ENCODE data around the gene FAM83G. TPM values are rescaled to one million over a fixed set of nuclear protein-coding genes. Genes with fewer than 3 reads are reported as not detected.

FAM83G gene
- total RNA-seq, 1 donor from 2014 or later: 12.9 TPM

DNA sequence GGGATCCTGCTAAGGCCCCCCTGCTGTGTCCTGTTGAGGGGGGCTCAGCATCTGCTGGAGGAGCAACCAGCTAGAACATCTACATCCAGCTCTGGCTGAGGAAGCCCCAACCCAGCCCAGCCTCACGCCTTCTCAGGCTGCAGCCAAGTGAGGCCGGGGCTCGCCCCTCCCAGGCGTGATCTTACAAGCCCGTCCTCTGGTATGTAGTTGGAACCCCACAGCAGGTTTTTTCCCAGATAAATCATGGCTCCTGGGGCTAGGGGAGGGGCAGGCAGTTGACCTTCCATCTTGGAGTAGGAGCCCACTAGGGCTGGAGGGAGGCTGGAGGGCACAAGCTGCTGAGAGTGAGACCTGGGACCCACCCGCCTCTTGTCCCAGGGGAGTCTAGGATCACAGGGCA lies 4.7 kb downstream of the FAM83G start:
- Mint-ChIP-seq H3K27me3 (ENCODE audit: low read depth, unreplicated experiment) (no peaks in the 10 kb centered on the region), H3K4me3 (ENCODE audit: unreplicated experiment) (no peak overlapping the region), H3K27ac (ENCODE audit: unreplicated experiment) (peak overlapping the region; percentile 41), H3K36me3 (ENCODE audit: low read depth, unreplicated experiment) (peaks cover 19% of the 10 kb centered on the region), H3K9me3 (ENCODE audit: unreplicated experiment) (peaks cover 7% of the 10 kb centered on the region), H3K4me1 (ENCODE audit: low read depth, unreplicated experiment) (peaks cover 8% of the 10 kb centered on the region)
- peak overlapping the region; percentile 90 for H3K9ac ChIP-seq (ENCODE audit: low read length)
- H3K4me1 ChIP-seq (ENCODE audit: insufficient read depth, low read length): peaks cover 41% of the 10 kb centered on the region
- H4K20me1 ChIP-seq (ENCODE audit: insufficient read depth, low read length): peaks cover 81% of the 10 kb centered on the region
- H3K27me3 ChIP-seq (ENCODE audit: insufficient read depth, low read length): no peaks in the 10 kb centered on the region
- H3K36me3 ChIP-seq (ENCODE audit: insufficient read depth, low read length): peaks cover 7% of the 10 kb centered on the region
- H3K27ac ChIP-seq (ENCODE audit: low read depth, low read length): no peak overlapping the region
- no peak for DNase-seq (ENCODE audit: low read depth)
- TF ChIP-seq, protein P1, sequence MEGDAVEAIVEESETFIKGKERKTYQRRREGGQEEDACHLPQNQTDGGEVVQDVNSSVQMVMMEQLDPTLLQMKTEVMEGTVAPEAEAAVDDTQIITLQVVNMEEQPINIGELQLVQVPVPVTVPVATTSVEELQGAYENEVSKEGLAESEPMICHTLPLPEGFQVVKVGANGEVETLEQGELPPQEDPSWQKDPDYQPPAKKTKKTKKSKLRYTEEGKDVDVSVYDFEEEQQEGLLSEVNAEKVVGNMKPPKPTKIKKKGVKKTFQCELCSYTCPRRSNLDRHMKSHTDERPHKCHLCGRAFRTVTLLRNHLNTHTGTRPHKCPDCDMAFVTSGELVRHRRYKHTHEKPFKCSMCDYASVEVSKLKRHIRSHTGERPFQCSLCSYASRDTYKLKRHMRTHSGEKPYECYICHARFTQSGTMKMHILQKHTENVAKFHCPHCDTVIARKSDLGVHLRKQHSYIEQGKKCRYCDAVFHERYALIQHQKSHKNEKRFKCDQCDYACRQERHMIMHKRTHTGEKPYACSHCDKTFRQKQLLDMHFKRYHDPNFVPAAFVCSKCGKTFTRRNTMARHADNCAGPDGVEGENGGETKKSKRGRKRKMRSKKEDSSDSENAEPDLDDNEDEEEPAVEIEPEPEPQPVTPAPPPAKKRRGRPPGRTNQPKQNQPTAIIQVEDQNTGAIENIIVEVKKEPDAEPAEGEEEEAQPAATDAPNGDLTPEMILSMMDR (IDR thresholded peaks at IDR 0.05; ENCODE audit: insufficient read depth, low read depth, low read length): no peak
- TF ChIP-seq EZH2 (IDR thresholded peaks at IDR 0.05; ENCODE audit: insufficient read depth, low read length): no peak
- H3K4me2 ChIP-seq (ENCODE audit: low read length): peak overlapping the region; percentile 92
- no peak overlapping the region for H2AFZ ChIP-seq (ENCODE audit: low read depth, low read length)
- no peak for FAIRE-seq
- H3K4me3 ChIP-seq (ENCODE audit: insufficient read depth, low read depth, low read length): no peak overlapping the region
- peaks cover 92% of the 10 kb centered on the region for H3K79me2 ChIP-seq (ENCODE audit: insufficient read depth, low read length)
- peaks cover 5% of the 10 kb centered on the region for H3K9me3 ChIP-seq (ENCODE audit: insufficient read depth, low read depth, low read length)

DNA sequence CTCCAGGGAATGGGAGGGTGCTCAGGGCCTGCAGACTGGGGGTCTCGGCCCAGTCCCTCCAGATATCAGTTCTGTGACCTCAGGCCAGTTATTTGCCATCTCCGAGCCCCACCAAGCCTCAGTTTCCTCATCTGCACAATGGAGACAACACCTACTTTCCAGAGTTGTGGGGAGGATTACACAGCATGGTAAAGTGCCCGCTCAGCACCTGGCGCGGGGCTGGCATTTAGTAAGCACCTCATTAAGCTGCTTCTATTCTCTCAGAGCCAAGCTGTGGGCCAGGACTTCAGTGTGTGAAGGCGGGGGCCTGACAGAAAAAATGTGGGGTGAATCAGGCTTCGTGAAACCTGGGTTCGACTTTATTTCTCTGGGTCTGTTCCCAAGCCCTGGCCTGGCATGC lies 5.2 kb downstream of the FAM83G start:
- DNase-seq (ENCODE audit: low read depth): no peak
- FAIRE-seq: no peak
- no peak overlapping the region for H3K27ac ChIP-seq (ENCODE audit: low read depth, low read length)
- peaks cover 5% of the 10 kb centered on the region for H3K9me3 ChIP-seq (ENCODE audit: insufficient read depth, low read depth, low read length)
- no peak overlapping the region for H3K9ac ChIP-seq (ENCODE audit: low read length)
- no peak overlapping the region for H3K4me3 Mint-ChIP-seq (ENCODE audit: unreplicated experiment)
- H3K27ac Mint-ChIP-seq (ENCODE audit: unreplicated experiment): no peak overlapping the region
- H3K27me3 ChIP-seq (ENCODE audit: insufficient read depth, low read length): no peaks in the 10 kb centered on the region
- H3K36me3 Mint-ChIP-seq (ENCODE audit: low read depth, unreplicated experiment): peaks cover 20% of the 10 kb centered on the region
- peaks cover 7% of the 10 kb centered on the region for H3K36me3 ChIP-seq (ENCODE audit: insufficient read depth, low read length)
- no peak overlapping the region for H3K4me3 ChIP-seq (ENCODE audit: insufficient read depth, low read depth, low read length)
- no peak overlapping the region for H3K4me2 ChIP-seq (ENCODE audit: low read length)
- H4K20me1 ChIP-seq (ENCODE audit: insufficient read depth, low read length): peaks cover 85% of the 10 kb centered on the region
- H3K4me1 ChIP-seq (ENCODE audit: insufficient read depth, low read length): peaks cover 37% of the 10 kb centered on the region
- no peaks in the 10 kb centered on the region for H3K27me3 Mint-ChIP-seq (ENCODE audit: low read depth, unreplicated experiment)
- H2AFZ ChIP-seq (ENCODE audit: low read depth, low read length): no peak overlapping the region
- peaks cover 8% of the 10 kb centered on the region for H3K4me1 Mint-ChIP-seq (ENCODE audit: low read depth, unreplicated experiment)
- H3K9me3 Mint-ChIP-seq (ENCODE audit: unreplicated experiment): peaks cover 7% of the 10 kb centered on the region
- TF ChIP-seq EZH2 (IDR thresholded peaks at IDR 0.05; ENCODE audit: insufficient read depth, low read length): no peak
- TF ChIP-seq, protein P1 (IDR thresholded peaks at IDR 0.05; ENCODE audit: insufficient read depth, low read depth, low read length): no peak
- peaks cover 97% of the 10 kb centered on the region for H3K79me2 ChIP-seq (ENCODE audit: insufficient read depth, low read length)

DNA sequence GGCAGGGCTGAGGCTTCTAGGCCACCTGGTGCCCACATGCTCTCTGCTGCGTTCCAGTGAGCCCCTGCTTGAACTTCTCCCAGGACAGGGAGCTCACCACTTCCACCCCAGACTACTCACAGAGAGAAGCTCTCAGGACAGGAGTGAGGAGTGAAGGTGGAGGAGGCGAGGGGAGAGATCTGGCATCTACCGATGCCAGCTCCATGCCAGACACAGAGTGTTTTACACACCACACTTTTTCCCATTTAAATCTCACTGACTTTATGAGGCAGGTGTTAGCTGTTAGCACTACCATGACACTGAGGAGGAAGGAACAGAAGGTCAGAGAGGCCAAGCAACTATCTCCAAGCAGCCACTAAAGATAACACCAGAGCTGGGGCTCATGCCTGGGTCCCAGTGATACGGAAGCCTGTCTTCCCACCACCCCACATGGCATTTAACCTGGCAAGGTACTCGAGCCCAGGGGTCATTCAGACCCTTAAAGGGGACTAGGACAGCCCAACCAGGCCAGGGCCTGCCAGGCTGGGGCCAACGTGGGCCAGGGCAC lies 6.8 kb downstream of the FAM83G start:
- H4K20me1 ChIP-seq (ENCODE audit: insufficient read depth, low read length): peaks cover 92% of the 10 kb centered on the region
- no peak for FAIRE-seq

More for the DNA sequence above, 6.8 kb downstream of the FAM83G start:
- no peak overlapping the region for H3K4me2 ChIP-seq (ENCODE audit: low read length)
- TF ChIP-seq EZH2 (IDR thresholded peaks at IDR 0.05; ENCODE audit: insufficient read depth, low read length): no peak
- TF ChIP-seq, protein P1 (IDR thresholded peaks at IDR 0.05; ENCODE audit: insufficient read depth, low read depth, low read length): no peak
- peaks cover 100% of the 10 kb centered on the region for H3K79me2 ChIP-seq (ENCODE audit: insufficient read depth, low read length)
- H3K9me3 Mint-ChIP-seq (ENCODE audit: unreplicated experiment): peaks cover 7% of the 10 kb centered on the region
- no peak overlapping the region for H3K4me3 Mint-ChIP-seq (ENCODE audit: unreplicated experiment)
- H3K9me3 ChIP-seq (ENCODE audit: insufficient read depth, low read depth, low read length): peaks cover 5% of the 10 kb centered on the region
- no peak overlapping the region for H3K27ac Mint-ChIP-seq (ENCODE audit: unreplicated experiment)
- no peak overlapping the region for H3K9ac ChIP-seq (ENCODE audit: low read length)
- peaks cover 19% of the 10 kb centered on the region for H3K36me3 Mint-ChIP-seq (ENCODE audit: low read depth, unreplicated experiment)
- no peak overlapping the region for H2AFZ ChIP-seq (ENCODE audit: low read depth, low read length)
- DNase-seq (ENCODE audit: low read depth): no peak
- H3K27me3 ChIP-seq (ENCODE audit: insufficient read depth, low read length): no peaks in the 10 kb centered on the region
- peaks cover 8% of the 10 kb centered on the region for H3K4me1 Mint-ChIP-seq (ENCODE audit: low read depth, unreplicated experiment)
- H3K36me3 ChIP-seq (ENCODE audit: insufficient read depth, low read length): peaks cover 7% of the 10 kb centered on the region
- H3K27ac ChIP-seq (ENCODE audit: low read depth, low read length): no peak overlapping the region
- H3K27me3 Mint-ChIP-seq (ENCODE audit: low read depth, unreplicated experiment): no peaks in the 10 kb centered on the region
- peaks cover 26% of the 10 kb centered on the region for H3K4me1 ChIP-seq (ENCODE audit: insufficient read depth, low read length)
- no peak overlapping the region for H3K4me3 ChIP-seq (ENCODE audit: insufficient read depth, low read depth, low read length)

Data from astrocyte (in vitro differentiated cells and primary cell).